Heart left ventricle (tissue), 13 donors: ENCODE data around the gene MAPKAP1.

Source experiments
- CTCF ChIP-seq, 12 donors: fragments of 200-600 bp; sonication (generic) in 4 of 12; IDR thresholded peaks; one replicate each; pipeline versions ENCODE4 v1.5.0 to v1.8.0; 2018 to 2022; ENCODE audit warnings: antibody characterized with exemption in 12 of 12, mild to moderate bottlenecking in 5 of 12
- POLR2A ChIP-seq, 2 donors: fragments of 450-650 bp; IDR thresholded peaks; one replicate each; pipeline ENCODE4 v1.6.1; 2017; ENCODE audit warnings: antibody characterized with exemption in 2 of 2, mild to moderate bottlenecking in 2 of 2, moderate library complexity in 2 of 2
- donor health status: ischemic (EF 13 %, LVEDD 7.1; RV severe dilation, severe dysfunction).
- donor health status: DM: no; HTN: yes; CAD: no.
- donor health status: DM: no; HTN: no; CAD: no.
- donor health status: ischemic (EF 25% LVEDD 6.9; RV normal size, moderate dysfunction).
- donor health status: ischemic (EF 25% LVEDD 5.7; RV mildly dilated, moderate dysfunction).
- donor health status: ischemic (EF 35%, LVEDD 5.7; RV mildly dilated, moderate dysfunction).
- donor health status: nonischemic (EF 11% LVEDD 7.7; RV severe dilation, severe dysfunction).
- donor health status: DM: yes; HTN: yes; CAD: no.
- donor health status: PGD.
- donor health status: ischemic (EF 29% LVEDD 5.4; RV normal size, mild dysfunction).
- donor health status: nonischemic (EF 23%, LVEDD 6.1; RV moderate dilation, normal function).

- TF ChIP-seq POLR2A (IDR thresholded peaks at IDR 0.05): no peak
- TF ChIP-seq CTCF (IDR thresholded peaks at IDR 0.05): no peak
These were observed 246.7 kb downstream of the MAPKAP1 start for GRCh38 chr9:125460346-125460745.
